Activated CD4-positive, alpha-beta T cell treated with anti-CD3 and anti-CD28 coated beads for 4 hours (primary cell): ENCODE measurements around the gene FAM53B.
"Not testable (repeated sequence)": the region's sequence is repeated elsewhere in the genome, so short reads cannot be mapped to it uniquely, and the experiment has no call there.

ENCODE experiments used
- DNase-seq, 2 donors: peaks; one replicate each; pipeline ENCODE4 v3.0.0-alpha.2; 2020

Gene FAM53B

GRCh38 chr10:124592736-124593430, 151.3 kb downstream of the FAM53B start:
- no peak for DNase-seq

GRCh38 chr10:124592101-124592500, 152.1 kb downstream of the FAM53B start:
- DNase-seq: no peak

- no peak for DNase-seq
Observed at GRCh38 chr10:124591123-124591495, 153.1 kb downstream of the FAM53B start.

- no peak for DNase-seq
Observed at GRCh38 chr10:124590216-124591122, 153.7 kb downstream of the FAM53B start.

GRCh38 chr10:124589491-124590041, 154.6 kb downstream of the FAM53B start:
- DNase-seq: no peak

GRCh38 chr10:124588736-124589490, 155.3 kb downstream of the FAM53B start:
- DNase-seq: no peak

GRCh38 chr10:124588341-124588735, 155.8 kb downstream of the FAM53B start:
- not testable (repeated sequence) for DNase-seq

GRCh38 chr10:124587811-124588211, 156.4 kb downstream of the FAM53B start:
- DNase-seq: no peak

GRCh38 chr10:124586142-124586541, 158.0 kb downstream of the FAM53B start:
- DNase-seq: no peak

- DNase-seq: no peak
Observed at GRCh38 chr10:124579011-124579399, 165.2 kb downstream of the FAM53B start.

- DNase-seq: no peak
Observed at GRCh38 chr10:124578231-124579010, 165.8 kb downstream of the FAM53B start.

GRCh38 chr10:124577651-124578050, 166.5 kb downstream of the FAM53B start:
- DNase-seq: no peak

- DNase-seq: no peak
Observed at GRCh38 chr10:124576526-124577420, 167.4 kb downstream of the FAM53B start.

GRCh38 chr10:124575107-124576035, 168.8 kb downstream of the FAM53B start:
- DNase-seq: no peak

- DNase-seq: no peak
Observed at GRCh38 chr10:124574456-124575070, 169.6 kb downstream of the FAM53B start.

GRCh38 chr10:124573726-124574455, 170.3 kb downstream of the FAM53B start:
- DNase-seq: no peak

GRCh38 chr10:124572751-124573150, 171.4 kb downstream of the FAM53B start:
- no peak for DNase-seq

GRCh38 chr10:124570646-124571045, 173.5 kb downstream of the FAM53B start:
- DNase-seq: no peak
